ENCODE data around the gene FMNL2. TPM values are rescaled to one million over a fixed set of nuclear protein-coding genes. Genes with fewer than 3 reads are reported as not detected.
A peak's percentile ranks its signal among the peaks of the same experiment; 100 is the strongest.
"Not testable (repeated sequence)": the region's sequence is repeated elsewhere in the genome, so short reads cannot be mapped to it uniquely, and the experiment has no call there.

Gene FMNL2
- total RNA-seq, 1 experiment from 2014 or later, result 37.5 TPM

DNA sequence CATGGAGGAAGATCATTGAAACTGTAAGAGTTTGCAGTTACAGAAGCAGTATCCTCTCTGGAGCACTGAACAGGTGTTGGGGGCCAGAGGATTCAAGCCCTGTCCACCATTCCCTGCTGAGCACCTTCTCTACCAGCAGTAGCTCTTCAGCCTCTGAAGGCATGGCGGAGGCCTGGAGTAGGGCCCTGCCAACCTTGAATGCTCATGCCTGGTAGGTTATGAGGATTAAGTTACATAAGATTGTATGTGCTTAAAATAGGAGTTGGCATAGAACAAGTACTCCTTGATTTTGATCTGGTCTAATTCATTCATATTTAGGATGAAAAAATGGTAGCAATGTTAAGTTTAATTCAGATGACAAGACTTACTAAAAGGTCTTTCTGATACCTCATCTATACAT lies 40.2 kb downstream of the FMNL2 start:
- DNase-seq (ENCODE audit: low spot score), result no peak

DNA sequence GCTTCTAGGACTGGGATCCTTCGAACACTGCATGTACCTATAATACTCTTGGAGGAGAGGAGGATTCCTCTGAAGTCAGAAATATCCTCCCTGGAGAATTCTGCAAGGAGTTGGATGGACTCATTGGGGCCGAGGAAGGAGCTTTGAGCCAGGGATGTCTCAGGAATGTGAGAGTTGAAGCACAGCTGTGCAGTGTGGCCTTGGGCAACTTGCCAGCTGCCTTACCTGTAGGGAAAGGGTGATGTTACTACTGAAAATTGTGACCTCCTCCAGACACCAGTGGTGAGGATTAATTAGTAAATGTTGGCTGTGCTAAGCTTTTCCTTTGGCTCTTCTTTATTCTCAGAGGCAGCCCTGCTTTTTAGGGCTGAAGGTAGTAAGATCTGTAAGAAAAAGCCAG lies 41.4 kb downstream of the FMNL2 start:
- no peak for DNase-seq (ENCODE audit: low spot score)

- DNase-seq (ENCODE audit: low spot score), result peak; percentile 6
Observed at GRCh38 chr2:152376968-152377367, 42.0 kb downstream of the FMNL2 start.

DNA sequence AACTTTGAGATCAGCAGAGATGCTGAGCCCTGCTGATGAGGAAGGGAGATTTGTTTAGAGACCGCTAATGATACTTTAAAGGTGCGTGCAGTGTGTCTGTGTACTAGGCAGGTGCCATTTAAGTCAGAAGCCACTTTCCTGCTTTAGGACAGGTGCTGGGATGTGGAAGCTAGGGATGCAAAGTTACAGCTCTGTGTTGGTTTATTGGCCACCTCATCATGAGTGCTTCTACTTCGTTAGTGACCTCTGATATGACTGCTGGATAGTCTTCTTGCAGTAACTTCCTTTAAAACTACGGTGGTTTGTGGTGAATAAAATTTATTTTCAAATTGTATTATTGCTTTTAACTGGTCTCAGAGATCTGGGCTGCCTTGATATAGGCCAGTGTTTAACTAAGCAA lies 44.1 kb downstream of the FMNL2 start:
- DNase-seq (ENCODE audit: low spot score), result no peak

GRCh38 chr2:152380261-152381055 lies 45.5 kb downstream of the FMNL2 start:
- no peak for DNase-seq (ENCODE audit: low spot score)

- no peak for DNase-seq (ENCODE audit: low spot score)
Observed at GRCh38 chr2:152383702-152384101, 48.7 kb downstream of the FMNL2 start.

DNA sequence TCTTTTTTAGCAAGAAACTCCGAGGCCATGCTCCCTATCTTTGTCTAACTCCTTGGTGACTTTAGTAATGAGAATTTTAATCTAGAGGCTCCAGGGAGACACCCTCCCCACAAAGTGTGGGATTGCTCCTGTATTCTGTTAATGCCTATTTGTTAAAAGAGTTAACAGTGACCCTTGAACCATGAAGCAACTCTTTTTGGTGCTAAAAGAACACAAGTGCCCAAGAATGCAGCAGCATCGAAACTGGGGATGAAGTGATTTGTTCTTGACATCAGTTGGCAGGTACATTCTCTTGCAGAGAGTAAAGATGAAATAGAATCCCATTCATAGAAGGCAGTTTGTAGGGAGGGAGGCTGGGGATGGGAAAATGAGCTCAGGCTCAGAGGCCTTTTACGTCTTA lies 50.0 kb downstream of the FMNL2 start:
- no peak for DNase-seq (ENCODE audit: low spot score)

- DNase-seq (ENCODE audit: low spot score), result no peak
Observed at GRCh38 chr2:152385650-152386049, 50.7 kb downstream of the FMNL2 start.

GRCh38 chr2:152386266-152386665 lies 51.3 kb downstream of the FMNL2 start:
- no peak for DNase-seq (ENCODE audit: low spot score)

- no peak for DNase-seq (ENCODE audit: low spot score)
Observed at GRCh38 chr2:152387041-152387440, 52.1 kb downstream of the FMNL2 start.

- not testable (repeated sequence) for DNase-seq (ENCODE audit: low spot score)
Observed at GRCh38 chr2:152388269-152388668, 53.3 kb downstream of the FMNL2 start.

DNA sequence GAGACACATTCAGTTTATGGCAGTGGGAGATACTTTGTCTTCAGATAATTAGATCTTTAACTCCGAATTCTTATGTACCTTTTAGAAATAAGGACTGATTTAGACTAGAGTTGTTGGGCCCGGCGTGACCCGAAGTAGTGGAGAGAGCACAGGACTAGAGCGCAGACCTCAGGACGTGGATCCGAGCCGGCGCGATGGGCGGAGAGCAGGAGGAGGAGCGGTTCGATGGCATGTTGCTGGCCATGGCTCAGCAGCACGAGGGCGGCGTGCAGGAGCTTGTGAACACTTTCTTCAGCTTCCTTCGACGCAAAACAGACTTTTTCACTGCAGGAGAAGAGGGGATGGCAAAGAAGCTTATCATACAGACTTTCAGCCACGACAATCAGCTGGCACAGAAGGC lies 54.5 kb downstream of the FMNL2 start:
- DNase-seq (ENCODE audit: low spot score), result no peak

DNA sequence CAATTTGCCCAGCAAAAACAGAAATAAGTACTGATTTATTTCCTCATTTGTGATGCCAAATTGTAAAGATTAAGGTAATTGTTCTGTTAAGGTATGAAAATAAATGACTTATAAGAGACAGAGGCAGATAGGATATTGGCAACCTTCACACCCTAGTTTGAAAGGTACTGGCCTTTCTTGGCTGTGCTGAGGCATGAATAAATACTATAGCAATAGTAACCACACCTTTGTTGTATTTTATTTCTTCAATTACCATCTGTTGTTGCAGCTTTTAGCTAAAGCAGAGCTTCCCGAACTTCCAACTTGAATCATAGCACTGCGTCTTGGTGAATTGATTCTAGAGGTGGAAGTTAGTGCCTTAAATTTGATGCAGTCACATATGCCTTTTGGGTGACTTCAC lies 55.9 kb downstream of the FMNL2 start:
- DNase-seq (ENCODE audit: low spot score), result no peak

DNA sequence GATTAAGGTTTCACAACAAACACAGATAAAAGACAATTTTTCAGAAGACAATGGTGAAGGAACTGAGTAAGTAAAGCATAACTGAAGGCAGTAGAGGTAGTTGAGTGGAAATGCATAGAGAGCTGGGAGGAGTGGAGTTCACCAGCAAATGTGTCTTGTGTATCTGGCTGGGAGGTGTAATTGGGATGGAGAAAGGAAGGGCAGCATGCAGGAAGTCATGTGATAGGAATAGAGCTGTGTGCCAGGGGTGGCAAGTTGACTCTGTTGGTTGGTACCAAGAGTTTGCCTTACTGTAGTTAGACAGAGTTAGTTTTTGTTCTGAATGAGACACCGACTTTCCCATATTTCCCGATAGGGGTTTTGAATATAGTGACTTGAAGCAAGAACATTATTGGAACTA lies 56.3 kb downstream of the FMNL2 start:
- DNase-seq (ENCODE audit: low spot score), result no peak

DNA sequence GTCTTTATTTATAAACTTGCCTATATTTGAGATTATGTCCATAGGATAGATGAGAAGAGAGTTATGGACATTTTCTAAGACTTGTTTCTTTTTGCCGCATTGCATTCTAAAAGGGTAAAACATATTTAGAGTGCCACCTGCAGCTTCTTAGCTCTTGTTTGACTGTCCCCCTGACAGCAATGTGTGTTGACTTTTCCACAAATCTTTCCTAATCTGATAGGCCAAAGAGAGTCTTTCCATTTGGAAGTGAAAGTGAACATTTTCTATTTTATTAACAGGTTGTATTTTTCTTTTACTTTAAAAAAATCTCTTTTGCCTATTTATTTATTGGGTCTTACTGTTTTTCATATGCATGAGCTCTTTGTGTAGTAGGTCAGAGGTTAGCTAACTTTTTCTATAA lies 58.4 kb downstream of the FMNL2 start:
- DNase-seq (ENCODE audit: low spot score), result no peak

DNA sequence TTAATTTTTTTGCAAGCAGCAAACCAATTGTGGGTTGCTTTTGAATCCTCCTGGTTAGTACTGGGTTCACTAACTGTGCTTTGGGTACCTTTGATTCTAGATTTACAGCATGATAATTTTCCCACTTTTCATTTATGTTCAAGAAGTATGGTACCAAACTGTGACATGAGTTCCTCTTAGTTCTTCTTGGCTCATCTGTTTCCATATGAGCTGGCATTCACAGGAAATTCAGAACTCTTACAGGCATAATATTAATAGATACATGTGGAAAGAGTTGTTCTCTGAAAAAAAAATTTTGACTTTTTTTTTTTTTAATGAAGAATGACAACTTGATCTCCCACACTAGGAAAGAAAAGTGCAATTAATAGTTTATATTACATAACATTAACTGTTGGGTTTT lies 59.4 kb downstream of the FMNL2 start:
- no peak for DNase-seq (ENCODE audit: low spot score)

- no peak for DNase-seq (ENCODE audit: low spot score)
Observed at GRCh38 chr2:152395103-152395502, 60.1 kb downstream of the FMNL2 start.

GRCh38 chr2:152395572-152395971 lies 60.6 kb downstream of the FMNL2 start:
- DNase-seq (ENCODE audit: low spot score), result no peak

GRCh38 chr2:152396051-152396511 lies 61.1 kb downstream of the FMNL2 start:
- DNase-seq (ENCODE audit: low spot score), result no peak

DNA sequence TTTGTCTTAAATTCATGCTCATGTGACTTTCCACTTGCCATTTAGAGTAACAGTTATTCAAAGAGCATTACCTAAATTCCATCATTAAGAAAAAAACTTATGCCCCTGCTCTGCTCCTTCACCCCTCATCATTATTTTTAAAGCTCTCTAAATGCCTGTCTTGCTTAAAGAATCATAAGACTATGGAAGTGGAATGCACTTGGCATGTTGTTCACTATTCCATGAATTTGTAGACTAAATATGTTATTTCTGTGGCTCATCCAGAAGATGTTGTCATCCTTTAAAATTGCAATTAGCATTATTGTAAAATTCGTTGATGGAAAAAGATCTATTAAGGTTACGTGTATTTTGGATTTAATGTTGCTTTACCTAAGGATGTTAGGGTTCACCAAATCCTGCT lies 61.8 kb downstream of the FMNL2 start:
- DNase-seq (ENCODE audit: low spot score), result no peak

- DNase-seq (ENCODE audit: low spot score), result no peak
Observed at GRCh38 chr2:152399003-152399402, 64.0 kb downstream of the FMNL2 start.

DNA sequence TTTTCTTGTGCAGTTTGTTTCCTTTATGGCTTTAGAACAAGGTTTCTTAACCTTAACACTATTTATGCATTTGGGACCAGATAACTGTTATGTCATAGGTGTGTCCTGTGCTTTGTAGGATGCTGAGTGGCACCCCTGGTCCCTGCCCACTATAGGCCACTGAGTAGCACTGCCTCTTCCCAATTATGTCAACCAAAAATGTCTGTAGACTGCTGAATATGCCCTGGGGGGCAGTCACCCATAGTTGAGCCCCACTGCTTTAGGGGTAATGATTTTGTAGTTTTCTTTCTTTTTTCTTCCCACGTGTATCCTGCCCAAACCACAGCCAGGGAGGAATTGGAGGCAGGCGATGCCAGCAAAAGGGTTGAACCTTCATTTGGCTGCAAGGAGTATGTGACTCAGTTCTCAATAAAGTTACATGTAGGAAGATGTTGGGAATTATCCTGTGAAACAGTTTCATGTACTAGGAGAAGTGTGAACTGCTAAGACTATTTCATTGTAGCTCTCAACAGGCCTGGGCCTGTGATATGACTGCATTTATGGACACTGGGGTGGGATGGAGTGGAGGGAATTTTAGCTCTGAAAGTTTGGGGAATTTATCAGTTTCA lies 65.7 kb downstream of the FMNL2 start:
- DNase-seq (ENCODE audit: low spot score), result no peak
